ENCODE data around the gene CD7.

GRCh38 chr17:82275326-82275725 is 42.1 kb downstream of the CD7 start:
- TF ChIP-seq, protein P1, sequence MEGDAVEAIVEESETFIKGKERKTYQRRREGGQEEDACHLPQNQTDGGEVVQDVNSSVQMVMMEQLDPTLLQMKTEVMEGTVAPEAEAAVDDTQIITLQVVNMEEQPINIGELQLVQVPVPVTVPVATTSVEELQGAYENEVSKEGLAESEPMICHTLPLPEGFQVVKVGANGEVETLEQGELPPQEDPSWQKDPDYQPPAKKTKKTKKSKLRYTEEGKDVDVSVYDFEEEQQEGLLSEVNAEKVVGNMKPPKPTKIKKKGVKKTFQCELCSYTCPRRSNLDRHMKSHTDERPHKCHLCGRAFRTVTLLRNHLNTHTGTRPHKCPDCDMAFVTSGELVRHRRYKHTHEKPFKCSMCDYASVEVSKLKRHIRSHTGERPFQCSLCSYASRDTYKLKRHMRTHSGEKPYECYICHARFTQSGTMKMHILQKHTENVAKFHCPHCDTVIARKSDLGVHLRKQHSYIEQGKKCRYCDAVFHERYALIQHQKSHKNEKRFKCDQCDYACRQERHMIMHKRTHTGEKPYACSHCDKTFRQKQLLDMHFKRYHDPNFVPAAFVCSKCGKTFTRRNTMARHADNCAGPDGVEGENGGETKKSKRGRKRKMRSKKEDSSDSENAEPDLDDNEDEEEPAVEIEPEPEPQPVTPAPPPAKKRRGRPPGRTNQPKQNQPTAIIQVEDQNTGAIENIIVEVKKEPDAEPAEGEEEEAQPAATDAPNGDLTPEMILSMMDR (IDR thresholded peaks at IDR 0.05; ENCODE audit: low read length) = no peak; the same call in 1 of the 2 replicates
- TF ChIP-seq EZH2 (IDR thresholded peaks at IDR 0.05; ENCODE audit: borderline replicate concordance, low read length) = no peak

All from OCI-LY1 (cell line).